ENCODE data around the gene SIK3.
"Not testable (repeated sequence)": the region's sequence is repeated elsewhere in the genome, so short reads cannot be mapped to it uniquely, and the experiment has no call there.

SIK3 gene

DNA sequence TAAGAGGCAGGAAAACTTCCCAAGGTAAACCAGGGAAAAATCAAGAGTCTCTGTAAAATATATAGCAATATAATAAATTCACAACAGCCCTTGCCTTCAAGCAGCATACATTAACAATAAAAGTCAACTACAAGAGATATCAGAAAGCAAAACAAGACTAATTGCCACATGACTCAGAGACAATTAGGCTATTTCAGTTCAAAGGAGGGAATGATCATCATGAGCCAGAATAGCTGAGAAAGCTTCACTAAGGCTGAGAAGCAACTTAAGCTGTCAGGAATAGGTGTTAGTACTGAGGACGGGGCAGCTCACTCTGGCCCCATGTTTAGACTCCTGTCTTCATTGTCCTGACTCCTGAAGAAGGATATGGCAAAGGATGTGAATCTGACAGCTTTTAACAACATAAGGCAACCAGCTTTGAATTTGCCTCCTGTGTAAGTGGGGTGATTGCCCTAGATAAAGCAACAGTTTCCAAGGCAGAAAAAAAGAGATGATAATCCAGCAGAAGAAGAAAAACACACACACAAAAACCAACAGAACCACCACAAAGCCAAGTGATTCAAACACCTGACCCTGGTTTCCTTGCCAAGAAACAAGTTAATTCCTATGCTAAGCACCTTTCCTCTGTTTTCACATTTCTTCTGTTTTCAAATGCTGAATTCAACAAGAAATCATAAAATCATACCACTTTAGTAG, 60.8 kb downstream of the SIK3 start:
- no peaks in the 10 kb centered on the region for H3K36me3 ChIP-seq
- no peaks in the 10 kb centered on the region for H3K27me3 ChIP-seq
- H3K27ac ChIP-seq: peak overlapping the region; percentile 39
- H3K9me3 ChIP-seq: no peaks in the 10 kb centered on the region
- TF ChIP-seq CTCF (IDR thresholded peaks at IDR 0.05): no peak
- no peak overlapping the region for H3K4me3 ChIP-seq (ENCODE audit: low read depth in 1 of 2, low read length in 1 of 2)
- no peaks in the 10 kb centered on the region for H3K4me1 ChIP-seq (ENCODE audit: control insufficient read depth in 1 of 2, insufficient read depth in 1 of 2, low read depth in 1 of 2, low read length in 1 of 2)

DNA sequence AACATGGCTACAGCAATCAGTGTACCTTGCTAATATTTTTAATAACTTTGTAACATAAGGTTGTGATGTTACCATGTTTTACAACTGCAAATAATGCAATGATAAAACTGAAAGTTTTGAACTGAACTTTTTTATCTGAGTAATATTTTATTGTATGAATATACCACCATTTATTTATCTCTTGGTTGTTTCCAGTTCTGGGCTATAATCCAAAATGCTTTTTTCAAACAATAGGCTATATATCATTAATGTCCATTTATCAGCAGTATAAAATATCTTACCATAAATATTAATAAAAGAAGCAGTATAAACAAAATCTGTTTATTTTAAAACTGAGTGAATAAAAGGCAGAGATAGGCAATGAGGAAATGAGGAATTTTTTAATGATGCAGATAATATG, 63.3 kb downstream of the SIK3 start:
- no peaks in the 10 kb centered on the region for H3K9me3 ChIP-seq
- H3K27me3 ChIP-seq: no peaks in the 10 kb centered on the region
- no peak overlapping the region for H3K4me3 ChIP-seq (ENCODE audit: low read depth in 1 of 2, low read length in 1 of 2)
- H3K36me3 ChIP-seq: no peaks in the 10 kb centered on the region
- no peak overlapping the region for H3K27ac ChIP-seq
- TF ChIP-seq CTCF (IDR thresholded peaks at IDR 0.05): no peak
- H3K4me1 ChIP-seq (ENCODE audit: control insufficient read depth in 1 of 2, insufficient read depth in 1 of 2, low read depth in 1 of 2, low read length in 1 of 2): no peaks in the 10 kb centered on the region

DNA sequence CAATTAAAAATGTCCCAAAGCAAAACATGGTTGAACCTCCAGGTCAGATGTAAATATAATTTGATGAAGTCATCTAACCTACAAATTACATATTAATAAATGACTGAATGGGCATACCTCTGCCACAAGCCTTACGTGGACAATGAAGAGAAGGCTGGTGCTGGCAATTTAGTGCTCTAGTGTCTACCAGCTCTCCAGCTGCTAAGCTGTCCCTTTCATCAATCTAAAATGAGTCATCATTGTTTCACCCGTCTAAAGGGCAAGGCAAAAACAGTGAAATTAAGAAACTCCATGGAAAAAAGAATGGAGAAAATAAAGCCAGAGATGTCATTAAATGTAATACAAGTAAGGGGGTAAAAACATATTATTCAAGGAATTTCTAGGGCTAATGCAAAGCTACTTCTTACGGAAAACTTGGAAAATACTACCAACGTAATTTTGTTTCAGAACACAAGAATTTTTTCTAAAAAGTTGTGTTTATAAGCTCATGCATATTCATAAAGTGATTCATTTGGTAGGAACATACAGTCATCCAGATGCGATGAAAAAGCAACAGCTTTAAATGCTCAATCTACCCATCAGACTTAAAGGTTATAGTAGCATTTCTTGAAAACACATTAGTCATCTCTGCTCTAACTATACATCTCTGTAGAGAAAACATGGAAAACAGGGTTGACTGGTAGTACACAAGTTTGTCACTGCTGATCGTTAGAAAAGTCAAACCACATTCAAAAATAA, 71.5 kb downstream of the SIK3 start:
- Histone ChIP-seq H3K27ac (no peak overlapping the region), H3K36me3 (no peaks in the 10 kb centered on the region), H3K27me3 (no peaks in the 10 kb centered on the region), H3K4me3 (ENCODE audit: low read depth in 1 of 2, low read length in 1 of 2) (no peak overlapping the region), H3K4me1 (ENCODE audit: control insufficient read depth in 1 of 2, insufficient read depth in 1 of 2, low read depth in 1 of 2, low read length in 1 of 2) (peaks cover 11 to 16% of the 10 kb centered on the region in 2 experiments), H3K9me3 (no peaks in the 10 kb centered on the region)
- no peak for TF ChIP-seq CTCF (IDR thresholded peaks at IDR 0.05)

- not testable (repeated sequence) for H3K27me3 ChIP-seq; H3K9me3 ChIP-seq; H3K4me3 ChIP-seq (ENCODE audit: low read depth in 1 of 2, low read length in 1 of 2); H3K36me3 ChIP-seq; H3K27ac ChIP-seq
- H3K4me1 ChIP-seq (ENCODE audit: control insufficient read depth in 1 of 2, insufficient read depth in 1 of 2, low read depth in 1 of 2, low read length in 1 of 2): peaks cover 11 to 16% of the 10 kb centered on the region in 2 experiments
Observed at GRCh38 chr11:117023707-117024106, 74.5 kb downstream of the SIK3 start.

DNA sequence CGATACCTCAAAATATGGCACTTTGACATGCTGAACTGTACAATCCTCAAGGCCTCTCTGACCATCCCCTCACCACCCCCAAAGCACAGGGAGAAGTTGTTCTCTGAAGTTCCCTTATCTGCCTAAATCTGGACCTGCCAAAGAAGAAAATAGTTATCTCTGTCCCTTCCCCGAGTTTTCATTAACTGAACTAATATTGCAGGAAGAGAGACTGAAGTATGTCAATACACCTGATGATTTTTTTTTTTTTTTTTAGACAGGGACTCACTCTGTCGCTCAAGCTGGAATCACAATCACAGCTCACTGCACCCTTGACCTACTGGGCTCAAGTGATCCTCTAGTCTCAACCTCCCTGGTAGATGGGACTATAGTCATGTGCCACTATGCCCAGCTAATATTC, 75.0 kb downstream of the SIK3 start:
- H3K9me3 ChIP-seq: no peaks in the 10 kb centered on the region
- no peak overlapping the region for H3K4me3 ChIP-seq (ENCODE audit: low read depth in 1 of 2, low read length in 1 of 2)
- peaks cover 11 to 16% of the 10 kb centered on the region in 2 experiments for H3K4me1 ChIP-seq (ENCODE audit: control insufficient read depth in 1 of 2, insufficient read depth in 1 of 2, low read depth in 1 of 2, low read length in 1 of 2)
- H3K36me3 ChIP-seq: no peaks in the 10 kb centered on the region
- no peaks in the 10 kb centered on the region for H3K27me3 ChIP-seq
- H3K27ac ChIP-seq: peak overlapping the region; percentile 37
- no peak for TF ChIP-seq CTCF (IDR thresholded peaks at IDR 0.05)

- peak overlapping the region; percentile 37 for H3K27ac ChIP-seq
- peaks cover 11 to 16% of the 10 kb centered on the region in 2 experiments for H3K4me1 ChIP-seq (ENCODE audit: control insufficient read depth in 1 of 2, insufficient read depth in 1 of 2, low read depth in 1 of 2, low read length in 1 of 2)
- H3K36me3 ChIP-seq: no peaks in the 10 kb centered on the region
- H3K27me3 ChIP-seq: no peaks in the 10 kb centered on the region
- H3K9me3 ChIP-seq: no peaks in the 10 kb centered on the region
- no peak overlapping the region for H3K4me3 ChIP-seq (ENCODE audit: low read depth in 1 of 2, low read length in 1 of 2)
- no peak for TF ChIP-seq CTCF (IDR thresholded peaks at IDR 0.05)
Observed at GRCh38 chr11:117022526-117022925, 75.7 kb downstream of the SIK3 start.
